Activated gamma-delta T cell treated with anti-CD3 and anti-CD28 coated beads, Interleukin-2, amount 50 U/mL, for 16 hours (primary cell): ENCODE results near the gene ROBO1.
"Not testable (repeated sequence)": the region's sequence is repeated elsewhere in the genome, so short reads cannot be mapped to it uniquely, and the experiment has no call there.

ENCODE experiments used
- DNase-seq: peaks from one replicate; pipeline ENCODE4 v3.0.0-alpha.2; 2020; ENCODE audit warnings: low read depth

The ROBO1 gene

GRCh38 chr3:78683284-78683683 is 1084.5 kb downstream of the ROBO1 start:
- DNase-seq: no peak

GRCh38 chr3:78675119-78675805 is 1092.5 kb downstream of the ROBO1 start:
- not testable (repeated sequence) for DNase-seq

- DNase-seq: no peak
Measured at GRCh38 chr3:78670746-78671145, 1097.1 kb downstream of the ROBO1 start.

GRCh38 chr3:78670094-78670493 is 1097.7 kb downstream of the ROBO1 start:
- DNase-seq: no peak

- no peak for DNase-seq
Measured at GRCh38 chr3:78668302-78668701, 1099.5 kb downstream of the ROBO1 start.

- no peak for DNase-seq
Measured at GRCh38 chr3:78666470-78666800, 1101.4 kb downstream of the ROBO1 start.

- no peak for DNase-seq
Measured at GRCh38 chr3:78665776-78666469, 1101.9 kb downstream of the ROBO1 start.

- no peak for DNase-seq
Measured at GRCh38 chr3:78665101-78665500, 1102.7 kb downstream of the ROBO1 start.

GRCh38 chr3:78660957-78661356 is 1106.8 kb downstream of the ROBO1 start:
- no peak for DNase-seq

- no peak for DNase-seq
Measured at GRCh38 chr3:78659386-78659987, 1108.3 kb downstream of the ROBO1 start.

GRCh38 chr3:78647726-78648125 is 1120.1 kb downstream of the ROBO1 start:
- DNase-seq: no peak

GRCh38 chr3:78645628-78646310 is 1122.0 kb downstream of the ROBO1 start:
- DNase-seq: no peak

- no peak for DNase-seq
Measured at GRCh38 chr3:78644847-78645246, 1123.0 kb downstream of the ROBO1 start.

GRCh38 chr3:78642226-78643035 is 1125.4 kb downstream of the ROBO1 start:
- no peak for DNase-seq

- DNase-seq: no peak
Measured at GRCh38 chr3:78641703-78642102, 1126.1 kb downstream of the ROBO1 start.

- DNase-seq: no peak
Measured at GRCh38 chr3:78634316-78634715, 1133.5 kb downstream of the ROBO1 start.

GRCh38 chr3:78633626-78634025 is 1134.2 kb downstream of the ROBO1 start:
- DNase-seq: no peak

- no peak for DNase-seq
Measured at GRCh38 chr3:78632925-78633553, 1134.8 kb downstream of the ROBO1 start.

- no peak for DNase-seq
Measured at GRCh38 chr3:78629544-78629943, 1138.3 kb downstream of the ROBO1 start.

GRCh38 chr3:78621061-78621716 is 1146.6 kb downstream of the ROBO1 start:
- DNase-seq: no peak

GRCh38 chr3:78614486-78614885 is 1153.3 kb downstream of the ROBO1 start:
- DNase-seq: no peak
